Endothelial cell of umbilical vein (primary cell): ENCODE measurements around the gene SMIM26.

ENCODE experiments used
- CTCF ChIP-seq, 2 donors: IDR thresholded peaks; 1 replicate in 1 of 2; 2 replicates in 1 of 2; pipeline ENCODE4 v1.5.1; 2011; ENCODE audit warnings: low read length in 2 of 2, mild to moderate bottlenecking in 2 of 2, moderate library complexity in 2 of 2, control low read depth in 1 of 2, inconsistent platforms in 1 of 2, low read depth in 1 of 2; ENCODE audit not compliant: insufficient read depth in 1 of 2; ENCODE audit errors: extremely low read depth in 1 of 2
- EZH2 ChIP-seq: IDR thresholded peaks from 2 replicates; pipeline ENCODE4 v1.6.1; 2012; ENCODE audit warnings: borderline replicate concordance, low read depth, mild to moderate bottlenecking, moderate library complexity, low read length, inconsistent platforms; ENCODE audit not compliant: severe bottlenecking
- MAX ChIP-seq: IDR thresholded peaks from 2 replicates; pipeline ENCODE4 v1.6.1; 2011; ENCODE audit not compliant: insufficient read depth, insufficient read length
- POLR2A ChIP-seq: IDR thresholded peaks from 2 replicates; pipeline ENCODE4 v1.6.1; 2012; ENCODE audit warnings: low read depth, mild to moderate bottlenecking, control low read depth, low read length
- POLR2AphosphoS5 ChIP-seq: IDR thresholded peaks from 2 replicates; pipeline ENCODE4 v1.6.1; 2012; ENCODE audit warnings: low read depth, mild to moderate bottlenecking, control low read depth, low read length, moderate library complexity; ENCODE audit not compliant: insufficient read depth

- no peak for TF ChIP-seq CTCF (IDR thresholded peaks at IDR 0.05; ENCODE audit: extremely low read depth in 1 of 2, insufficient read depth in 1 of 2, low read depth in 1 of 2, low read length in 2 of 2)
- no peak for TF ChIP-seq EZH2
- no peak for TF ChIP-seq POLR2A
- TF ChIP-seq POLR2AphosphoS5 = no peak
- no peak for TF ChIP-seq MAX
Measured at GRCh38 chr20:18543932-18544331, 23.3 kb upstream of the SMIM26 start.
